HG03457 (cell line): Measurements from ENCODE around the gene OR2T1.
"Not testable (repeated sequence)": the region's sequence is repeated elsewhere in the genome, so short reads cannot be mapped to it uniquely, and the experiment has no call there.

Experiments
- ATAC-seq: cut with Tn5 transposase; IDR thresholded peaks from one replicate; pipeline ENCODE4 v1.9.1; 2021; ENCODE audit warnings: moderate number of reproducible peaks; ENCODE audit not compliant: unreplicated experiment

The OR2T1 gene

GRCh38 chr1:248434913-248435312 is 32.1 kb downstream of the OR2T1 start:
- not testable (repeated sequence) for ATAC-seq

- ATAC-seq: not testable (repeated sequence)
Measured at GRCh38 chr1:248436303-248436702, 33.5 kb downstream of the OR2T1 start.

GRCh38 chr1:248438668-248439067 is 35.8 kb downstream of the OR2T1 start:
- ATAC-seq: not testable (repeated sequence)

- ATAC-seq: not testable (repeated sequence)
Measured at GRCh38 chr1:248439283-248439682, 36.4 kb downstream of the OR2T1 start.

- not testable (repeated sequence) for ATAC-seq
Measured at GRCh38 chr1:248442500-248443277, 39.8 kb downstream of the OR2T1 start.

GRCh38 chr1:248444603-248445002 is 41.8 kb downstream of the OR2T1 start:
- ATAC-seq: not testable (repeated sequence)

- not testable (repeated sequence) for ATAC-seq
Measured at GRCh38 chr1:248445399-248445798, 42.6 kb downstream of the OR2T1 start, which contains the start of gene OR2T2. Gene OR2T2 (plus strand): TSS chr1:248445637. CDS start chr1:248452798, 7,161 bp downstream.

GRCh38 chr1:248448409-248449074 is 45.7 kb downstream of the OR2T1 start:
- peak; percentile 68 for ATAC-seq

GRCh38 chr1:248449821-248450465 is 47.1 kb downstream of the OR2T1 start:
- ATAC-seq: not testable (repeated sequence)

- peak; percentile 33 for ATAC-seq
Measured at GRCh38 chr1:248450466-248451145, 47.8 kb downstream of the OR2T1 start.

GRCh38 chr1:248453619-248454018 is 50.8 kb downstream of the OR2T1 start:
- not testable (repeated sequence) for ATAC-seq

- not testable (repeated sequence) for ATAC-seq
Measured at GRCh38 chr1:248455045-248455444, 52.2 kb downstream of the OR2T1 start.

- not testable (repeated sequence) for ATAC-seq
Measured at GRCh38 chr1:248456635-248457034, 53.8 kb downstream of the OR2T1 start.
